WTC11 (cell line): ENCODE results near the gene FMN2. TPM values are rescaled to one million over a fixed set of nuclear protein-coding genes. Genes with fewer than 3 reads are reported as not detected.
"Not testable (repeated sequence)": the region's sequence is repeated elsewhere in the genome, so short reads cannot be mapped to it uniquely, and the experiment has no call there.

Experiments
- ATAC-seq: fragments of 200-7000 bp; cut with Tn5 transposase; 2 replicates; pipeline ENCODE4 v1.10.0; 2021; ENCODE audit warnings: mild to moderate bottlenecking, moderate library complexity
- CTCF ChIA-PET: fragments of 300-600 bp; sonication (Branson Sonifier 250); formaldehyde crosslinking; loops from one replicate; lab custom pipeline; 2021; ENCODE audit warnings: antibody characterized with exemption; lab: Charles Lee
- POLR2A ChIA-PET: fragments of 350-600 bp; sonication (Branson Sonifier 250); formaldehyde crosslinking; loops from one replicate; lab custom pipeline; 2021; ENCODE audit warnings: antibody characterized with exemption; lab: Charles Lee
- DNase-seq: peaks from one replicate; pipeline ENCODE4 v3.0.0; 2021; ENCODE audit warnings: low spot score
- H3K27ac Mint-ChIP-seq: 2 replicates; pipeline ENCODE4 v1.8.0; 2021; ENCODE audit warnings: mixed read lengths
- H3K27me3 Mint-ChIP-seq: 2 replicates; pipeline ENCODE4 v1.8.0; 2021; ENCODE audit warnings: low read depth, mild to moderate bottlenecking, moderate library complexity, mixed read lengths
- H3K36me3 Mint-ChIP-seq: 2 replicates; pipeline ENCODE4 v1.8.0; 2021; ENCODE audit warnings: mixed read lengths
- H3K4me1 Mint-ChIP-seq: 2 replicates; pipeline ENCODE4 v1.8.0; 2022; ENCODE audit warnings: mixed read lengths
- H3K4me3 Mint-ChIP-seq: 2 replicates; pipeline ENCODE4 v1.8.0; 2021; ENCODE audit warnings: mild to moderate bottlenecking, moderate library complexity, mixed read lengths
- H3K9me3 Mint-ChIP-seq: 2 replicates; pipeline ENCODE4 v1.8.0; 2021; ENCODE audit warnings: mixed read lengths
- CTCF ChIP-seq: fragments of 200-600 bp; IDR thresholded peaks from 2 replicates; pipeline ENCODE4 v1.8.0; 2022; ENCODE audit warnings: antibody characterized with exemption
- E2F1 ChIP-seq: sonication (generic); formaldehyde crosslinking; IDR thresholded peaks from 2 replicates; pipeline ENCODE4 v1.8.0; 2022; ENCODE audit warnings: mild to moderate bottlenecking, missing genetic modification reagents
- FOXJ3 ChIP-seq: sonication (generic); formaldehyde crosslinking; IDR thresholded peaks from 2 replicates; pipeline ENCODE4 v1.9.0; 2021; ENCODE audit warnings: missing genetic modification reagents, mild to moderate bottlenecking, borderline replicate concordance
- MYBL2 ChIP-seq: sonication (generic); formaldehyde crosslinking; IDR thresholded peaks from 2 replicates; pipeline ENCODE4 v1.8.1; 2023; ENCODE audit warnings: mild to moderate bottlenecking, moderate library complexity, missing genetic modification reagents
- NFATC4 ChIP-seq: fragments of 250-450 bp; sonication (Bioruptor Pico); IDR thresholded peaks from 2 replicates; pipeline ENCODE4 v1.9.0; 2021; ENCODE audit warnings: mild to moderate bottlenecking
- NR3C1 ChIP-seq: sonication (generic); formaldehyde crosslinking; conservative IDR thresholded peaks from 2 replicates; pipeline ENCODE4 v1.8.1; 2023; ENCODE audit warnings: low read depth, mild to moderate bottlenecking, missing genetic modification reagents
- PRDM15 ChIP-seq: sonication (generic); formaldehyde crosslinking; IDR thresholded peaks from 2 replicates; pipeline ENCODE4 v1.8.0; 2022; ENCODE audit warnings: missing genetic modification reagents
- SMAD3 ChIP-seq: sonication (generic); formaldehyde crosslinking; IDR thresholded peaks from 2 replicates; pipeline ENCODE4 v1.8.0; 2022; ENCODE audit warnings: missing genetic modification reagents, mild to moderate bottlenecking, borderline replicate concordance
- SMAD4 ChIP-seq: sonication (generic); formaldehyde crosslinking; IDR thresholded peaks from 2 replicates; pipeline ENCODE4 v1.8.0; 2022; ENCODE audit warnings: mild to moderate bottlenecking, missing genetic modification reagents
- ZBTB21 ChIP-seq: sonication (generic); formaldehyde crosslinking; IDR thresholded peaks from 2 replicates; pipeline ENCODE4 v1.8.1; 2023; ENCODE audit warnings: mild to moderate bottlenecking, missing genetic modification reagents, borderline replicate concordance
- ZMAT4 ChIP-seq: fragments of 250-450 bp; sonication (Bioruptor Pico); IDR thresholded peaks from 2 replicates; pipeline ENCODE4 v1.9.0; 2021; ENCODE audit warnings: mild to moderate bottlenecking
- ZNF671 ChIP-seq: fragments of 250-450 bp; sonication (Bioruptor Pico); IDR thresholded peaks from 2 replicates; pipeline ENCODE4 v1.8.0; 2021; ENCODE audit warnings: mild to moderate bottlenecking
- ZSCAN18 ChIP-seq: fragments of 250-450 bp; sonication (Bioruptor Pico); IDR thresholded peaks from 2 replicates; pipeline ENCODE4 v2.1.2; 2022; ENCODE audit warnings: mild to moderate bottlenecking, moderate library complexity
- total RNA-seq: library from RNA; stranded (reverse); gene quantifications from 3 replicates; pipeline ENCODE4 v1.2.3, GENCODE V29; 2021
- TF ChIP-seq, protein P1 (sequence below): sonication (generic); formaldehyde crosslinking; IDR thresholded peaks from 2 replicates; pipeline ENCODE4 v1.8.0; 2023; ENCODE audit warnings: missing genetic modification reagents
- TF ChIP-seq, protein P2 (sequence below): sonication (generic); formaldehyde crosslinking; IDR thresholded peaks from 2 replicates; pipeline ENCODE4 v1.8.0; 2023; ENCODE audit warnings: missing genetic modification reagents, mild to moderate bottlenecking, borderline replicate concordance

The FMN2 gene
- total RNA-seq, 1 experiment from 2014 or later: 1.8 TPM

- H3K27me3 Mint-ChIP-seq: no peaks in the 10 kb centered on the region; the same call in 1 of the 2 replicates
- ChIA-PET POLR2A (no interaction called here), CTCF (no interaction called here)
- no peak overlapping the region for H3K27ac Mint-ChIP-seq
- no peak for TF ChIP-seq E2F1
- no peak for TF ChIP-seq NFATC4 (CRISPR knock-in tag)
- TF ChIP-seq ZBTB21 (CRISPR knock-in tag): no peak
- TF ChIP-seq FOXJ3 (CRISPR knock-in tag): no peak
- TF ChIP-seq, protein P1, sequence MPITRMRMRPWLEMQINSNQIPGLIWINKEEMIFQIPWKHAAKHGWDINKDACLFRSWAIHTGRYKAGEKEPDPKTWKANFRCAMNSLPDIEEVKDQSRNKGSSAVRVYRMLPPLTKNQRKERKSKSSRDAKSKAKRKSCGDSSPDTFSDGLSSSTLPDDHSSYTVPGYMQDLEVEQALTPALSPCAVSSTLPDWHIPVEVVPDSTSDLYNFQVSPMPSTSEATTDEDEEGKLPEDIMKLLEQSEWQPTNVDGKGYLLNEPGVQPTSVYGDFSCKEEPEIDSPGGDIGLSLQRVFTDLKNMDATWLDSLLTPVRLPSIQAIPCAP (CRISPR knock-in tag): no peak
- no peak for TF ChIP-seq ZNF671 (CRISPR knock-in tag)
- TF ChIP-seq ZMAT4 (CRISPR knock-in tag): no peak
- TF ChIP-seq NR3C1 (CRISPR knock-in tag): no peak
- TF ChIP-seq ZSCAN18 (CRISPR knock-in tag): no peak
- no peak for TF ChIP-seq PRDM15 (CRISPR knock-in tag)
- TF ChIP-seq SMAD4: no peak
- TF ChIP-seq, protein P2, sequence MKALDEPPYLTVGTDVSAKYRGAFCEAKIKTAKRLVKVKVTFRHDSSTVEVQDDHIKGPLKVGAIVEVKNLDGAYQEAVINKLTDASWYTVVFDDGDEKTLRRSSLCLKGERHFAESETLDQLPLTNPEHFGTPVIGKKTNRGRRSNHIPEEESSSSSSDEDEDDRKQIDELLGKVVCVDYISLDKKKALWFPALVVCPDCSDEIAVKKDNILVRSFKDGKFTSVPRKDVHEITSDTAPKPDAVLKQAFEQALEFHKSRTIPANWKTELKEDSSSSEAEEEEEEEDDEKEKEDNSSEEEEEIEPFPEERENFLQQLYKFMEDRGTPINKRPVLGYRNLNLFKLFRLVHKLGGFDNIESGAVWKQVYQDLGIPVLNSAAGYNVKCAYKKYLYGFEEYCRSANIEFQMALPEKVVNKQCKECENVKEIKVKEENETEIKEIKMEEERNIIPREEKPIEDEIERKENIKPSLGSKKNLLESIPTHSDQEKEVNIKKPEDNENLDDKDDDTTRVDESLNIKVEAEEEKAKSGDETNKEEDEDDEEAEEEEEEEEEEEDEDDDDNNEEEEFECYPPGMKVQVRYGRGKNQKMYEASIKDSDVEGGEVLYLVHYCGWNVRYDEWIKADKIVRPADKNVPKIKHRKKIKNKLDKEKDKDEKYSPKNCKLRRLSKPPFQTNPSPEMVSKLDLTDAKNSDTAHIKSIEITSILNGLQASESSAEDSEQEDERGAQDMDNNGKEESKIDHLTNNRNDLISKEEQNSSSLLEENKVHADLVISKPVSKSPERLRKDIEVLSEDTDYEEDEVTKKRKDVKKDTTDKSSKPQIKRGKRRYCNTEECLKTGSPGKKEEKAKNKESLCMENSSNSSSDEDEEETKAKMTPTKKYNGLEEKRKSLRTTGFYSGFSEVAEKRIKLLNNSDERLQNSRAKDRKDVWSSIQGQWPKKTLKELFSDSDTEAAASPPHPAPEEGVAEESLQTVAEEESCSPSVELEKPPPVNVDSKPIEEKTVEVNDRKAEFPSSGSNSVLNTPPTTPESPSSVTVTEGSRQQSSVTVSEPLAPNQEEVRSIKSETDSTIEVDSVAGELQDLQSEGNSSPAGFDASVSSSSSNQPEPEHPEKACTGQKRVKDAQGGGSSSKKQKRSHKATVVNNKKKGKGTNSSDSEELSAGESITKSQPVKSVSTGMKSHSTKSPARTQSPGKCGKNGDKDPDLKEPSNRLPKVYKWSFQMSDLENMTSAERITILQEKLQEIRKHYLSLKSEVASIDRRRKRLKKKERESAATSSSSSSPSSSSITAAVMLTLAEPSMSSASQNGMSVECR: no peak
- TF ChIP-seq MYBL2 (CRISPR knock-in tag): no peak
- TF ChIP-seq SMAD3 (CRISPR knock-in tag): no peak
- TF ChIP-seq CTCF: no peak
- no peaks in the 10 kb centered on the region for H3K36me3 Mint-ChIP-seq
- DNase-seq: no peak
- H3K4me3 Mint-ChIP-seq: no peak overlapping the region
- ATAC-seq: no peak
- H3K9me3 Mint-ChIP-seq: no peaks in the 10 kb centered on the region
- H3K4me1 Mint-ChIP-seq: no peaks in the 10 kb centered on the region
These were observed 231.3 kb downstream of the FMN2 start for GRCh38 chr1:240322943-240323342.

DNA sequence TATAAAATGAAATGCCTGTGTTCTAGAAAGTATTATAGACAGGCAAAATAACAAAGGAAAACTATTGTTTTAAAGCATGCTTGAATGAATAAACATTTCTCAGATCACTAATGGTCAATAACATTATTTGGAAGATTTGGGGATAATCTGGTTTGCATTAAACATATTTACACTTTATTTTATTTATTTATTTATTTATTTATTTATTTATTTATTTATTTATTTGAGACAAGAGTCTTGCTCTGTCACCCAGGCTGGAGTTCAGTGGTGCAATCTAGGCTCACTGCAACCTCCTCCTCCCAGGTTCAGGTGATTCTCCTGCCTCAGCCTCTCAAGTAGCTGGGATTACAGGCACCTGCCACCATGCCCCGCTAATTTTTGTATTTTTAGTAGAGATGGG, 236.7 kb downstream of the FMN2 start:
- ATAC-seq, POLR2A ChIA-PET, DNase-seq, H3K27ac Mint-ChIP-seq, CTCF ChIA-PET, H3K4me3 Mint-ChIP-seq, H3K9me3 Mint-ChIP-seq, H3K36me3 Mint-ChIP-seq, H3K27me3 Mint-ChIP-seq, H3K4me1 Mint-ChIP-seq: not testable (repeated sequence)
